ENCODE results near the gene SH3BP1. TPM values are rescaled to one million over a fixed set of nuclear protein-coding genes. Genes with fewer than 3 reads are reported as not detected.
"Not testable (repeated sequence)": the region's sequence is repeated elsewhere in the genome, so short reads cannot be mapped to it uniquely, and the experiment has no call there.

SH3BP1 gene
- total and polyA plus RNA-seq, 2 donors (not counting 1 experiment from before 2014, with no cell fraction given), result 2.9 to 3.1 TPM

GRCh38 chr22:37601540-37602442, 37.7 kb upstream of the SH3BP1 start:
- Histone ChIP-seq H3K79me2 (ENCODE audit: control insufficient read depth, insufficient read depth, low read length) (no peaks in the 10 kb centered on the region), H3K9me3 (ENCODE audit: control insufficient read depth, insufficient read depth, low read depth, low read length) (no peaks in the 10 kb centered on the region), H3K4me2 (ENCODE audit: extremely low read depth, insufficient read depth, low read length) (no peak overlapping the region), H3K36me3 (ENCODE audit: control insufficient read depth, insufficient read depth, low read length) (no peaks in the 10 kb centered on the region), H2AFZ (ENCODE audit: low read length) (no peak overlapping the region), H3K27me3 (ENCODE audit: control insufficient read depth, insufficient read depth, low read length) (peaks cover 8% of the 10 kb centered on the region), H3K4me3 (replicated peaks in 1 of 4; ENCODE audit: control extremely low read depth in 1 of 4, insufficient read depth in 1 of 4, low read depth in 3 of 4, low read length in 4 of 4) (no peak overlapping the region), H3K9ac (ENCODE audit: insufficient read depth, low read length) (no peak overlapping the region), H4K20me1 (ENCODE audit: control insufficient read depth, extremely low read depth, insufficient read depth, low read length) (no peaks in the 10 kb centered on the region), H3K4me1 (ENCODE audit: control insufficient read depth, extremely low read depth, insufficient read depth, low read length) (no peaks in the 10 kb centered on the region), H3K27ac (ENCODE audit: insufficient read depth, low read length) (no peak overlapping the region)
- DNase-seq (ENCODE audit: low read depth in 2 of 2), result peak; percentile 21 to 67
- TF ChIP-seq, protein P1, sequence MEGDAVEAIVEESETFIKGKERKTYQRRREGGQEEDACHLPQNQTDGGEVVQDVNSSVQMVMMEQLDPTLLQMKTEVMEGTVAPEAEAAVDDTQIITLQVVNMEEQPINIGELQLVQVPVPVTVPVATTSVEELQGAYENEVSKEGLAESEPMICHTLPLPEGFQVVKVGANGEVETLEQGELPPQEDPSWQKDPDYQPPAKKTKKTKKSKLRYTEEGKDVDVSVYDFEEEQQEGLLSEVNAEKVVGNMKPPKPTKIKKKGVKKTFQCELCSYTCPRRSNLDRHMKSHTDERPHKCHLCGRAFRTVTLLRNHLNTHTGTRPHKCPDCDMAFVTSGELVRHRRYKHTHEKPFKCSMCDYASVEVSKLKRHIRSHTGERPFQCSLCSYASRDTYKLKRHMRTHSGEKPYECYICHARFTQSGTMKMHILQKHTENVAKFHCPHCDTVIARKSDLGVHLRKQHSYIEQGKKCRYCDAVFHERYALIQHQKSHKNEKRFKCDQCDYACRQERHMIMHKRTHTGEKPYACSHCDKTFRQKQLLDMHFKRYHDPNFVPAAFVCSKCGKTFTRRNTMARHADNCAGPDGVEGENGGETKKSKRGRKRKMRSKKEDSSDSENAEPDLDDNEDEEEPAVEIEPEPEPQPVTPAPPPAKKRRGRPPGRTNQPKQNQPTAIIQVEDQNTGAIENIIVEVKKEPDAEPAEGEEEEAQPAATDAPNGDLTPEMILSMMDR (conservative IDR thresholded peaks at IDR 0.05 in 1 of 2, IDR thresholded peaks at IDR 0.05 in 1 of 2; ENCODE audit: low read depth in 1 of 2, low read length in 2 of 2), result no peak
- TF ChIP-seq EZH2 (IDR thresholded peaks at IDR 0.05; ENCODE audit: low read length, missing control alignments), result no peak

DNA sequence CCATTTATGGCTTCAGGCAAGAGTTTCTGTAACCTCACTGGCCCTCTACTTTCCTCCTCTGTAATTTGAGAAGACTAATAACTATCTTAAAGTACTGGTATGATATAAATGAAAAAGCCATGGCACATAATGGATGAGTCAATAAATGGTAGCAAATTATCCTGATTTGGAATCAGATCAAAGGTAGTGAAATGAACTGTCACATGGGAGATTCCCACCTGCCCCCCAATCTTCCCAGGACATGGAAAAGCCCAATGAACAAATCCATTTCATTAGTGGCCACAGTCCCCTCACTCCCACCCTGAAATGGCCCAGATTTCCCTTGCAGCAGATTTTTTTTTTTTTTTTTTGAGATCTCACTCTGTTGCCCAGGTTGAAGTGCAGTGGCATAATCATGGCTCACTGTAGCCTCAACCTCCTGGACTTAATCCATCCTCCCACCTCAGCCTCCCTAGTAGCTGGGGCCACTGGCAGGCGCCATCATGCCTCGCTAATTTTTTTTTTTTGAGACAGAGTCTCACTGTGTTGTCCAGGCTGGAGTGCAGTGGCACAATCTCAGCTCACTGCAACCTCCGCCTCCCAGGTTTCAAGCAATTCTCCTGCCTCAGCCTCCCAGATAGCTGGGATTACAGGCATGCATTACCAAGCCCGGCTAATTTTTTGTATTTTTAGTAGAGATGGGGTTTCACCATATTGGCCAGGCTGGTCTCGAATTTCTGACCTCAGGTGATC, 36.8 kb upstream of the SH3BP1 start:
- H3K4me1 ChIP-seq (ENCODE audit: control insufficient read depth, extremely low read depth, insufficient read depth, low read length); H3K9me3 ChIP-seq (ENCODE audit: control insufficient read depth, insufficient read depth, low read depth, low read length); H3K4me3 ChIP-seq (replicated peaks in 1 of 4; ENCODE audit: control extremely low read depth in 1 of 4, insufficient read depth in 1 of 4, low read depth in 3 of 4, low read length in 4 of 4); H3K79me2 ChIP-seq (ENCODE audit: control insufficient read depth, insufficient read depth, low read length); H4K20me1 ChIP-seq (ENCODE audit: control insufficient read depth, extremely low read depth, insufficient read depth, low read length); H3K27me3 ChIP-seq (ENCODE audit: control insufficient read depth, insufficient read depth, low read length); H2AFZ ChIP-seq (ENCODE audit: low read length); H3K36me3 ChIP-seq (ENCODE audit: control insufficient read depth, insufficient read depth, low read length); H3K27ac ChIP-seq (ENCODE audit: insufficient read depth, low read length); H3K9ac ChIP-seq (ENCODE audit: insufficient read depth, low read length); H3K4me2 ChIP-seq (ENCODE audit: extremely low read depth, insufficient read depth, low read length); DNase-seq (ENCODE audit: low read depth in 2 of 2): not testable (repeated sequence)

DNA sequence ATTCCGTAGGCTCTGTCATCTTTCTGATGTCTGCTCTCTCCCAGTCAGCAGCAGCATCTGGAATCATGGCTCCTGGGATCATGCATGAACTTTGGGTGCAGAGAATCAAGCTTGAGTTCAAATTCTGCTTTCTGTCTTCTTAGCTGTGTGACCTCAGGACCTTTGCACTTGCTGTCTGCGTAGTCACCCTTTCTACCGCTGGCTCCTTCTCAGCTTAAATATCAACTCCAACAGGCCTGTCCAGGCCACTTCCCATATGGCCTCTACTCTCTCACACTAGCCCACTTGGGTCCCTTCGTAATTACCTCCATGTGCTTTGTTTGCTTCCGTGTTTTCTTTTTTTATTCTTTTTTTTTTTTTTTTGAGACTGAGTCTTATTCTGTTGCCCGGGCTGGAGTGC, 35.4 kb upstream of the SH3BP1 start:
- Histone ChIP-seq H3K9me3 (ENCODE audit: control insufficient read depth, insufficient read depth, low read depth, low read length) (no peaks in the 10 kb centered on the region), H3K36me3 (ENCODE audit: control insufficient read depth, insufficient read depth, low read length) (no peaks in the 10 kb centered on the region), H2AFZ (ENCODE audit: low read length) (no peak overlapping the region), H3K4me2 (ENCODE audit: extremely low read depth, insufficient read depth, low read length) (no peak overlapping the region), H3K9ac (ENCODE audit: insufficient read depth, low read length) (no peak overlapping the region), H3K27me3 (ENCODE audit: control insufficient read depth, insufficient read depth, low read length) (peaks cover 8% of the 10 kb centered on the region), H3K27ac (ENCODE audit: insufficient read depth, low read length) (no peak overlapping the region), H4K20me1 (ENCODE audit: control insufficient read depth, extremely low read depth, insufficient read depth, low read length) (no peaks in the 10 kb centered on the region), H3K79me2 (ENCODE audit: control insufficient read depth, insufficient read depth, low read length) (peaks cover 2% of the 10 kb centered on the region), H3K4me1 (ENCODE audit: control insufficient read depth, extremely low read depth, insufficient read depth, low read length) (no peaks in the 10 kb centered on the region), H3K4me3 (replicated peaks in 1 of 4; ENCODE audit: control extremely low read depth in 1 of 4, insufficient read depth in 1 of 4, low read depth in 3 of 4, low read length in 4 of 4) (no peak overlapping the region)
- TF ChIP-seq EZH2 (IDR thresholded peaks at IDR 0.05; ENCODE audit: low read length, missing control alignments), result no peak
- TF ChIP-seq, protein P1 (conservative IDR thresholded peaks at IDR 0.05 in 1 of 2, IDR thresholded peaks at IDR 0.05 in 1 of 2; ENCODE audit: low read depth in 1 of 2, low read length in 2 of 2), result no peak
- DNase-seq (ENCODE audit: low read depth in 2 of 2), result no peak
